Gastroesophageal sphincter (tissue), 3 donors: ENCODE data around the gene TMEM170A.

Source experiments
- EP300 ChIP-seq: sonication (generic); formaldehyde crosslinking; IDR thresholded peaks from one replicate; pipeline ENCODE4 v1.6.1; 2017; ENCODE audit warnings: antibody characterized with exemption, mild to moderate bottlenecking
- POLR2A ChIP-seq, 2 donors: fragments of 450-650 bp; IDR thresholded peaks; one replicate each; pipeline ENCODE4 v1.6.1; 2017; ENCODE audit warnings: antibody characterized with exemption in 2 of 2, mild to moderate bottlenecking in 2 of 2, moderate library complexity in 1 of 2
- TF ChIP-seq, protein P1 (sequence below), 4 experiments: fragments of 200-600 bp in 2 of 4; fragments of 450-650 bp in 2 of 4; sonication (generic) in 1 of 4; IDR thresholded peaks; one replicate each; pipeline ENCODE4 v1.5.1; 2017 to 2019; ENCODE audit warnings: antibody characterized with exemption in 4 of 4, mild to moderate bottlenecking in 2 of 4, moderate library complexity in 2 of 4

DNA sequence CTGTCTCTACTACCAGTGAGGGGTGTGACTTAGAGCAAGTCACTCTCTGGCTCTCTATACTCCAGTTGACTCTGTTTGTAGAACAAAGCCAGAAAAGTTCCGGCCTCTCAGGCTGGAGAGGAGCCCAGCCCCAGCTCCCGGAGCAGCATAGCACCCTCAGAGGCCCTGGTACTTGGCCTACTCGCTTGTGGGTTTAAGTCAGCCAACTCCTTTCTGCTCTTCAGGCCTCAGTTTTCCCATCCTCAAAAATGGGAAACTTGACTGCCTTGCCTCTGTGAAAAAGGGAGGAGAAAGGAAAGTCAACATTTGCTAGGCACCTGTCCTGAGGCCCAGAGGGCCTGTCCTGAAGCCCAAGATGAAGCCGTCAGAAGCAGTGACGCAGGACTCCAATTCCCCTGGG lies 29.7 kb upstream of the TMEM170A start:
- TF ChIP-seq, protein P1, sequence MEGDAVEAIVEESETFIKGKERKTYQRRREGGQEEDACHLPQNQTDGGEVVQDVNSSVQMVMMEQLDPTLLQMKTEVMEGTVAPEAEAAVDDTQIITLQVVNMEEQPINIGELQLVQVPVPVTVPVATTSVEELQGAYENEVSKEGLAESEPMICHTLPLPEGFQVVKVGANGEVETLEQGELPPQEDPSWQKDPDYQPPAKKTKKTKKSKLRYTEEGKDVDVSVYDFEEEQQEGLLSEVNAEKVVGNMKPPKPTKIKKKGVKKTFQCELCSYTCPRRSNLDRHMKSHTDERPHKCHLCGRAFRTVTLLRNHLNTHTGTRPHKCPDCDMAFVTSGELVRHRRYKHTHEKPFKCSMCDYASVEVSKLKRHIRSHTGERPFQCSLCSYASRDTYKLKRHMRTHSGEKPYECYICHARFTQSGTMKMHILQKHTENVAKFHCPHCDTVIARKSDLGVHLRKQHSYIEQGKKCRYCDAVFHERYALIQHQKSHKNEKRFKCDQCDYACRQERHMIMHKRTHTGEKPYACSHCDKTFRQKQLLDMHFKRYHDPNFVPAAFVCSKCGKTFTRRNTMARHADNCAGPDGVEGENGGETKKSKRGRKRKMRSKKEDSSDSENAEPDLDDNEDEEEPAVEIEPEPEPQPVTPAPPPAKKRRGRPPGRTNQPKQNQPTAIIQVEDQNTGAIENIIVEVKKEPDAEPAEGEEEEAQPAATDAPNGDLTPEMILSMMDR (IDR thresholded peaks at IDR 0.05), result no peak
- no peak for TF ChIP-seq POLR2A (IDR thresholded peaks at IDR 0.05)
- TF ChIP-seq EP300, result no peak
